ENCODE data around the gene SORCS1.

DNA sequence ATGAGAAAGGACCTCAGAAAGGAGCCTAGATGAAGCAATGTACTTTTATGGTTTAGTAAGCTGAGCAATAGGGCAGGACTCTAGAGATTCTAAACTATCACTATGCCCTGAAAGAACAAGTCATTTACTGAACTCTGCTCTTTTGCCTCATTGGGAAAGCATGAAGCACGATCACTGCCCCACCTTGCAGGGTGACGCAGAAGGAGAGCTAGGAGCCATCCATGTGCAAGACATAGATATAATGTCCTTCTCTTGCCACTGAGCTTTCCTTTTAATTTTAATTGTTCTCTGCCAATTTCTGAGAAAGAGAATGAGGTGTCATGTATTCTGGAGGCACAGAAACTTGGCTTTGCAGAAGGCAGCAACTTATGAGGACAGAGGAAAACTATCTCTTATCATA is 108.3 kb downstream of the SORCS1 start:
- TF ChIP-seq EZH2 (IDR thresholded peaks at IDR 0.05; ENCODE audit: insufficient read depth, poor library complexity, severe bottlenecking) = no peak
- no peak for TF ChIP-seq EZH2phosphoT487 (IDR thresholded peaks at IDR 0.05; ENCODE audit: insufficient read depth, low read depth)

Measured in GM23248 (cell line).